Activated CD8-positive, alpha-beta memory T cell treated with anti-CD3 and anti-CD28 coated beads, Interleukin-2, amount 50 U/mL, for 1 hour (primary cell): ENCODE measurements around the gene RPLP2.

Source experiments
- DNase-seq: peaks from one replicate; pipeline ENCODE4 v3.0.0-alpha.2; 2020; ENCODE audit errors: extremely low read depth

The RPLP2 gene

GRCh38 chr11:773830-774229, 35.9 kb upstream of the RPLP2 start:
- DNase-seq = no peak

GRCh38 chr11:774873-775592, 34.7 kb upstream of the RPLP2 start:
- DNase-seq = no peak

GRCh38 chr11:776263-776560, 33.6 kb upstream of the RPLP2 start:
- DNase-seq = no peak

- no peak for DNase-seq
Measured at GRCh38 chr11:776561-777287, 33.0 kb upstream of the RPLP2 start.

GRCh38 chr11:777288-778255, 32.2 kb upstream of the RPLP2 start, which contains the start of gene GATD1:
Gene GATD1 (minus strand): TSS chr11:777487. CDS start chr11:777462, 25 bp downstream.
- peak; percentile 67 for DNase-seq

- DNase-seq = no peak
Measured at GRCh38 chr11:778976-779954, 30.5 kb upstream of the RPLP2 start.

- no peak for DNase-seq
Measured at GRCh38 chr11:779955-780532, 29.7 kb upstream of the RPLP2 start.

GRCh38 chr11:782264-783174, 27.2 kb upstream of the RPLP2 start:
- no peak for DNase-seq

- DNase-seq = no peak
Measured at GRCh38 chr11:783581-784015, 26.2 kb upstream of the RPLP2 start.

- no peak for DNase-seq
Measured at GRCh38 chr11:786235-787083, 23.3 kb upstream of the RPLP2 start.

- DNase-seq = no peak
Measured at GRCh38 chr11:787084-787675, 22.6 kb upstream of the RPLP2 start.

GRCh38 chr11:788009-788640, 21.6 kb upstream of the RPLP2 start:
- DNase-seq = no peak

- no peak for DNase-seq
Measured at GRCh38 chr11:788953-789940, 20.5 kb upstream of the RPLP2 start.

GRCh38 chr11:789943-790342, 19.8 kb upstream of the RPLP2 start, which contains the start of gene CEND1:
Gene CEND1 (minus strand): TSS chr11:790090. CDS start chr11:788576, 1,514 bp downstream.
- no peak for DNase-seq

- no peak for DNase-seq
Measured at GRCh38 chr11:790721-791564, 18.8 kb upstream of the RPLP2 start.
